Ovary (tissue), 9 donors: ENCODE results near the gene GUK1. TPM values are rescaled to one million over a fixed set of nuclear protein-coding genes. Genes with fewer than 3 reads are reported as not detected.

Experiments
- DNase-seq, 5 donors: peaks; one replicate each; pipeline ENCODE4 v3.0.0-alpha.2; 2019 to 2020
- H3K27ac ChIP-seq, 2 donors: fragments of 200-600 bp; one replicate each; pipeline versions ENCODE4 v1.5.1 to v1.8.0; 2019 to 2022
- H3K27me3 ChIP-seq: fragments of 200-600 bp; one replicate; pipeline ENCODE4 v1.8.0; 2022
- H3K36me3 ChIP-seq: fragments of 200-600 bp; sonication (generic); one replicate; pipeline ENCODE4 v1.5.1; 2019
- H3K4me1 ChIP-seq: one replicate; pipeline ENCODE4 v1.8.1; 2013; ENCODE audit warnings: mild to moderate bottlenecking, moderate library complexity; ENCODE audit not compliant: insufficient read depth
- H3K4me3 ChIP-seq: fragments of 200-600 bp; sonication (generic); one replicate; pipeline ENCODE4 v1.5.1; 2017
- H3K9me3 ChIP-seq, 2 donors: fragments of 200-600 bp in 1 of 2; sonication (generic) in 1 of 2; one replicate each; pipeline versions ENCODE4 v1.5.1 to v1.8.1; 2013 to 2019; ENCODE audit warnings: mild to moderate bottlenecking in 1 of 2, moderate library complexity in 1 of 2
- EP300 ChIP-seq: sonication (generic); formaldehyde crosslinking; IDR thresholded peaks from one replicate; pipeline ENCODE4 v1.6.1; 2017; ENCODE audit warnings: antibody characterized with exemption
- POLR2A ChIP-seq: fragments of 450-650 bp; IDR thresholded peaks from one replicate; pipeline ENCODE4 v1.6.1; 2017; ENCODE audit warnings: antibody characterized with exemption, mild to moderate bottlenecking, moderate library complexity
- whole genome bisulfite sequencing, 3 donors: extraction: QIAGEN DNeasy Blood & Tissue Kit in 1 of 3; methylation state at CpG; one replicate each; pipeline versions ENCODE4 v1.1.5 to v1.1.7; 2013 to 2017; 5-methylcytosine and 5-hydroxymethylcytosine counted together
- intact Hi-C, 4 donors: fragments of 100-400 bp; cut with DNase I; formaldehyde crosslinking; loops; one replicate each; pipeline versions ENCODE4 v1.11.0 to v1.15.1; 2022 to 2023
- polyA plus RNA-seq, 2 donors: library from polyadenylated mRNA; stranded (reverse); fragments of 200-250 nt in 1 of 2; fragments of 350-450 nt in 1 of 2; fragmentation: Illumina TruSeq in 1 of 2; extraction: RNeasy Lipid Tissue Mini Kit (QIAGEN cat#74804) in 1 of 2; gene quantifications; one replicate each; pipeline ENCODE4 v1.2.3, GENCODE V29; 2013 to 2014
- total RNA-seq, 7 donors: library from RNA; depleted of rRNA in 2 of 7; stranded (reverse); fragments of >200 nt in 2 of 7; fragmentation: NEBNext Ultra II Directional in 3 of 7; extraction: Animal tissue kit (Norgen Biotek cat#: 25700) in 3 of 7; gene quantifications; one replicate each; pipeline versions ENCODE4 v1.1.0 to v1.2.4, GENCODE V29; 2016 to 2023
- TF ChIP-seq, protein P1 (sequence below), 3 donors: fragments of 450-650 bp in 2 of 3; fragments of 200-600 bp in 1 of 3; IDR thresholded peaks; one replicate each; pipeline versions ENCODE4 v1.5.1 to v1.8.0; 2016 to 2022; ENCODE audit warnings: antibody characterized with exemption in 3 of 3, mild to moderate bottlenecking in 1 of 3
- donor health status: DM: no; HTN: no; CAD: no; lungs with moderate emphysema.
- donor health status: DM: no; HTN: no; CAD: no.
- donor health status: Bipolar disorder and iron deficiency.
- donor health status: DM: yes; HTN: yes; CAD: no.
- donor health status: DM: no; HTN: no; CAD: no.
- donor health status: DM: yes; HTN: yes; CAD: no.

The GUK1 gene
- total and polyA plus RNA-seq, 9 donors: 17.7 to 256 (median 171) TPM

GRCh38 chr1:228139406-228139930, 611 bp upstream of the GUK1 start:
- intact Hi-C loops: loop anchor here in 1 of 4 donors (10.0 kb wide), 1 partner anchor 345 kb away; the partner anchor contains the start of gene RNF187
- no peaks in the 10 kb centered on the region for H3K27me3 ChIP-seq
- no peak for DNase-seq
- no peaks in the 10 kb centered on the region for H3K36me3 ChIP-seq
- TF ChIP-seq EP300: no peak
- TF ChIP-seq POLR2A: peak; percentile 26
- TF ChIP-seq, protein P1, sequence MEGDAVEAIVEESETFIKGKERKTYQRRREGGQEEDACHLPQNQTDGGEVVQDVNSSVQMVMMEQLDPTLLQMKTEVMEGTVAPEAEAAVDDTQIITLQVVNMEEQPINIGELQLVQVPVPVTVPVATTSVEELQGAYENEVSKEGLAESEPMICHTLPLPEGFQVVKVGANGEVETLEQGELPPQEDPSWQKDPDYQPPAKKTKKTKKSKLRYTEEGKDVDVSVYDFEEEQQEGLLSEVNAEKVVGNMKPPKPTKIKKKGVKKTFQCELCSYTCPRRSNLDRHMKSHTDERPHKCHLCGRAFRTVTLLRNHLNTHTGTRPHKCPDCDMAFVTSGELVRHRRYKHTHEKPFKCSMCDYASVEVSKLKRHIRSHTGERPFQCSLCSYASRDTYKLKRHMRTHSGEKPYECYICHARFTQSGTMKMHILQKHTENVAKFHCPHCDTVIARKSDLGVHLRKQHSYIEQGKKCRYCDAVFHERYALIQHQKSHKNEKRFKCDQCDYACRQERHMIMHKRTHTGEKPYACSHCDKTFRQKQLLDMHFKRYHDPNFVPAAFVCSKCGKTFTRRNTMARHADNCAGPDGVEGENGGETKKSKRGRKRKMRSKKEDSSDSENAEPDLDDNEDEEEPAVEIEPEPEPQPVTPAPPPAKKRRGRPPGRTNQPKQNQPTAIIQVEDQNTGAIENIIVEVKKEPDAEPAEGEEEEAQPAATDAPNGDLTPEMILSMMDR (IDR thresholded peaks at IDR 0.05): no peak
- peaks cover 16% of the 10 kb centered on the region for H3K4me1 ChIP-seq
- H3K9me3 ChIP-seq: no peaks in the 10 kb centered on the region
- peak overlapping the region; percentile 83 for H3K4me3 ChIP-seq
- 20 to 22% (median 20%) methylated on average over 30 of the region's 30 CpGs for WGBS, 3 donors
- peak overlapping the region; percentile 49 to 88 for H3K27ac ChIP-seq

- intact Hi-C loops: loop anchor here in 1 of 4 donors (1.0 kb wide), 1 partner anchor 25 kb away; the partner anchor contains the start of gene IBA57
Measured at GRCh38 chr1:228140724-228141225, 696 bp downstream of the GUK1 start.

DNA sequence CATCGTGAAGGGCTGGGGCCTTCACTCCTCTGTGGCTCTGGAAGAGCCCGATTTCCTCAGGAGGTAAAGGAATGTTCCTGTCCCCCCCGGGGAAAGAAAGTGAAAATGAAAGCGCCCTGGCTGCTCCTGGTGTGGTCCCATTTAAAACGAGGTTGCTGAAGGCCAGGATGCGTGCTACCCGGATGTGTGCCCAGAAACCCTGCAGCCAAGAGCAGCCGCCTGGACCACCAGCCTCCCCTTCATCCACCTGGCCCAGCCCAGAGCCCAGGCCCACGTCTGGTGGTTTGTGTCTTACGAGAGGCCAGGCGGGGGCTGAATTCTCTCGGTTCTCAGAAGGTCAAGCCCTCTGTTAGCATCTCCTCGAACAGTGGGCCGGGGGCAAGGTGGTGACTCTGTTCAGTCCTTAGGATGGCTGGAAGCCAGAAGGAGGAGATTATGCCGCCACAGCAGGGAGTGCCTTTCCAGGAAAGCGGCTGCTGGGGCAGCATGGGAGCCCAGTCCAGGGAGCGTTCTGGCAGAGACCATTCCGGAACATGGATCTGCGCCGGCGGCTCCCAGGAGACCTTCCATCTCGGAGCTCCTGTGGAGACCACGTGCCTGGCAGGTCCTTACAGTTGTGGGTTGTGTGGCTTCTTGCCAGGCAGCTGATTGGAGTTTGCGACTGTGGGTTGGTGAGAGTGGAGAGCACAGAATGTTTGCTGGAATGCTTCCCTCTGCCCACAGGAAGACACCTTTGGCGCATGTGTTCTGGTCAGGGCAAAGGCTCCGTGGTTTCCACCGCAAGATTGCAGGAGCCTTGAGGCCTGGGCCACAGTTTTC, 1.4 kb downstream of the GUK1 start:
- no peaks in the 10 kb centered on the region for H3K36me3 ChIP-seq
- WGBS, 3 donors: 20 to 33% (median 24%) methylated on average over 27 of the region's 27 CpGs
- TF ChIP-seq, protein P1 (IDR thresholded peaks at IDR 0.05): no peak
- H3K4me1 ChIP-seq: peaks cover 16% of the 10 kb centered on the region
- intact Hi-C loops: no loop called here
- peak overlapping the region; percentile 83 for H3K4me3 ChIP-seq
- peak overlapping the region; percentile 32 to 88 for H3K27ac ChIP-seq
- peak; percentile 49 to 73 (median 64) for DNase-seq
- H3K27me3 ChIP-seq: no peaks in the 10 kb centered on the region
- H3K9me3 ChIP-seq: no peaks in the 10 kb centered on the region

More at GRCh38 chr1:228140724-228141225, 696 bp downstream of the GUK1 start:
- peaks cover 16% of the 10 kb centered on the region for H3K4me1 ChIP-seq
- peak in 1 of 5 donors; percentile 38 for DNase-seq
- H3K36me3 ChIP-seq: no peaks in the 10 kb centered on the region
- peak overlapping the region; percentile 24 to 88 for H3K27ac ChIP-seq
- TF ChIP-seq POLR2A: no peak
- TF ChIP-seq EP300: no peak
- TF ChIP-seq, protein P1 (IDR thresholded peaks at IDR 0.05): no peak
- no peaks in the 10 kb centered on the region for H3K27me3 ChIP-seq
- H3K4me3 ChIP-seq: peak overlapping the region; percentile 83
- 1 to 5% (median 3%) methylated on average over 24 to 25 of the region's 25 CpGs for WGBS, 3 donors
- H3K9me3 ChIP-seq: no peaks in the 10 kb centered on the region

DNA sequence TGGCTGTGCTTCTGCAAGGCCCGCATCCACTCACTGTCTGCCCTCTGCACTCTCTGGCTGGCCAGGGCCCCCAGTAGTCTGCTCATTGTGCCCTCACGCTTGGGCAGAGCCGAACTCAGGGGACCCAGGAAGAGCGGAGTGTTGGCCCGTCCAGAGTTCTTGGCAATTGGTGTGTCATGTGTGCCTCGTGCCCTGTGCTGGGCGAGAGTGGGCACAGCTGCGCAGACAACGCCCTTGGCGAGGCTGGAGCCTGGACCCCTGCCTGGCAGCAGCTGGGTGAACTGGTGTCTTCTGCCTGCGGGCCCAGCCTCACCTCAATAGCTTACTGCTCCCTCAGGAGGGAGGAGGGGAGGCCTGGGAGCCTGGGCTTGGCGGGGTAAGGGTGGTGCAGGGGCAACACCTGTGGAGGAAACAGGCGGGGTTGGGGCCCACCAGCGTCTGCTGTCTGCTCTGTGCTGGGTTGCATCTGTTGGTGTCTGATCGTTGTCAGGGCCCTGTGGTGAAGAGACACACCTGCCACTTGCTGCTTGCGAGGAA, 2.1 kb downstream of the GUK1 start:
- peak overlapping the region; percentile 83 for H3K4me3 ChIP-seq
- H3K27ac ChIP-seq: no peak overlapping the region

More for the DNA sequence above, 2.1 kb downstream of the GUK1 start:
- WGBS, 3 donors: 73 to 77% (median 73%) methylated on average over 16 of the region's 16 CpGs
- TF ChIP-seq, protein P1 (IDR thresholded peaks at IDR 0.05): no peak
- TF ChIP-seq POLR2A (no peak), EP300 (no peak)
- Histone ChIP-seq H3K36me3 (no peaks in the 10 kb centered on the region), H3K9me3 (no peaks in the 10 kb centered on the region), H3K27me3 (no peaks in the 10 kb centered on the region), H3K4me1 (peaks cover 16% of the 10 kb centered on the region)
- DNase-seq: peak in 3 of 5 donors; percentile 38 to 46 (median 43)
- intact Hi-C loops: no loop called here
